GM13976 (cell line): ENCODE results near the gene PEX5L.
"Not testable (repeated sequence)": the region's sequence is repeated elsewhere in the genome, so short reads cannot be mapped to it uniquely, and the experiment has no call there.

Source experiments
- DNase-seq: peaks from one replicate; pipeline ENCODE4 v3.0.0; 2012; ENCODE audit warnings: low spot score
- in situ Hi-C: fragments of 300-500 bp; cut with MboI; formaldehyde crosslinking; loops from one replicate; pipeline ENCODE4 v1.12.0; 2022; ENCODE audit warnings: low sequenced_read_pairs, mixed read lengths, inconsistent platforms; ENCODE audit not compliant: unreplicated experiment
- TF ChIP-seq, protein P1 (sequence below): IDR thresholded peaks from 2 replicates; pipeline ENCODE4 v1.5.1; 2012; ENCODE audit warnings: borderline replicate concordance, mild to moderate bottlenecking; ENCODE audit not compliant: insufficient read depth; ENCODE audit errors: extremely low read depth, missing control alignments, control extremely low read depth

PEX5L gene

DNA sequence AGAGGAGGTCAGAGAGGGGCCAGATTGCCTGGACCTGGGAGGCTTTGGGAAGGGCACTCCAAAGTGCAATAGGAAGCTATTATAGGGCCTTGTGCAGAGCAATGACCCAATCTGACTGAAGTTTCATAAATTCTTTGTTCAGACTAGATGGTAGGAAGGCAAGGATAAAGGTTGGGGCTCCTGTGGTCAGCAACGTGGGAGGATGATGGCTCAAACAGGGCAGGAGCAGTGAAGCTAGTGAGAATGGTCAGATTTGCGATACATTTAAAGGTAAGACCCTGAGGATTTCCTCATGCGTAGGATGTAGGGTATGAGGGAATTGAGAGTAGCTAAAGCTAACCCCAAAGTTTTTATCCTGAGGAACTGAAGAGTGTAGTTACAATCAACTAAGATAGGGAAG lies 244.9 kb downstream of the PEX5L start:
- no peak for DNase-seq
- in situ Hi-C loops, result no loop called here
- TF ChIP-seq, protein P1, sequence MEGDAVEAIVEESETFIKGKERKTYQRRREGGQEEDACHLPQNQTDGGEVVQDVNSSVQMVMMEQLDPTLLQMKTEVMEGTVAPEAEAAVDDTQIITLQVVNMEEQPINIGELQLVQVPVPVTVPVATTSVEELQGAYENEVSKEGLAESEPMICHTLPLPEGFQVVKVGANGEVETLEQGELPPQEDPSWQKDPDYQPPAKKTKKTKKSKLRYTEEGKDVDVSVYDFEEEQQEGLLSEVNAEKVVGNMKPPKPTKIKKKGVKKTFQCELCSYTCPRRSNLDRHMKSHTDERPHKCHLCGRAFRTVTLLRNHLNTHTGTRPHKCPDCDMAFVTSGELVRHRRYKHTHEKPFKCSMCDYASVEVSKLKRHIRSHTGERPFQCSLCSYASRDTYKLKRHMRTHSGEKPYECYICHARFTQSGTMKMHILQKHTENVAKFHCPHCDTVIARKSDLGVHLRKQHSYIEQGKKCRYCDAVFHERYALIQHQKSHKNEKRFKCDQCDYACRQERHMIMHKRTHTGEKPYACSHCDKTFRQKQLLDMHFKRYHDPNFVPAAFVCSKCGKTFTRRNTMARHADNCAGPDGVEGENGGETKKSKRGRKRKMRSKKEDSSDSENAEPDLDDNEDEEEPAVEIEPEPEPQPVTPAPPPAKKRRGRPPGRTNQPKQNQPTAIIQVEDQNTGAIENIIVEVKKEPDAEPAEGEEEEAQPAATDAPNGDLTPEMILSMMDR, result no peak

DNA sequence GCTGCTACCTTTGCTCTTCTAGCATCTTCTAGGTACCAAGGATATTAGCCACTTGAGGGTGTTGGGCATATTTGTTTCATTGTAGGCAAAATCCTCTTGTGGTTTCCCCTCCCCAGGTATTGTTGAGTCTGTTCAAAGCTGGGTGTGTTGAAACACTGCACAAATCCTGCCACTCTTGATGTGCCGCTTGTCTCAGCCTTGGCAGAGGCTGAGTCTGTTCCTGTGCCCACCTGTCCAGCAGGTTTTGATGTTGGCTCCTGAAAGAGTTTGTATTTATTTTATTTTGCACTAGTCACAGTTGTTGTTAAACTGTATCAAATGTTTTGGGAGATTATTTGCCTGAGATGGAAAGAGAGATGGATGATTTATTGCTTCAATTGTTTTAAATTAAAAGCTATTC lies 247.7 kb downstream of the PEX5L start:
- in situ Hi-C loops, result no loop called here
- TF ChIP-seq, protein P1, result no peak
- DNase-seq, result no peak

DNA sequence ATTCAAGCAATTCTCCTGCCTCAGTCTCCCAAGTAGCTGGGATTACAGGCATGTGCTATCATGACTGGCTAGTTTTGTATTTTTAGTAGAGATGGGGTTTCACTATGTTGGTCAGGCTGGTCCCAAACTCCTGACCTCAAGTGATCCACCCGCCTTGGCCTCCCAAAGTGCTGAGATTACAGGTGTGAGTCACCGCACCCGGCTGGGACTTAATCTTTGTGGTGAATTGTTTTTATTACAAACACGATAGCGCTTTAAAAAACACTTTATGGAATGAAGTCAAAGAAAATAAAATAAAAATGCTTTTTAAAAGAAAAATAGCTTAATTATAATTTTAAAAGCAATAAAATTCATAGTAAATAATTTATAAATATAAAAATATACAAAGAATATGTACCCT lies 253.9 kb downstream of the PEX5L start:
- DNase-seq, in situ Hi-C loops: not testable (repeated sequence)

DNA sequence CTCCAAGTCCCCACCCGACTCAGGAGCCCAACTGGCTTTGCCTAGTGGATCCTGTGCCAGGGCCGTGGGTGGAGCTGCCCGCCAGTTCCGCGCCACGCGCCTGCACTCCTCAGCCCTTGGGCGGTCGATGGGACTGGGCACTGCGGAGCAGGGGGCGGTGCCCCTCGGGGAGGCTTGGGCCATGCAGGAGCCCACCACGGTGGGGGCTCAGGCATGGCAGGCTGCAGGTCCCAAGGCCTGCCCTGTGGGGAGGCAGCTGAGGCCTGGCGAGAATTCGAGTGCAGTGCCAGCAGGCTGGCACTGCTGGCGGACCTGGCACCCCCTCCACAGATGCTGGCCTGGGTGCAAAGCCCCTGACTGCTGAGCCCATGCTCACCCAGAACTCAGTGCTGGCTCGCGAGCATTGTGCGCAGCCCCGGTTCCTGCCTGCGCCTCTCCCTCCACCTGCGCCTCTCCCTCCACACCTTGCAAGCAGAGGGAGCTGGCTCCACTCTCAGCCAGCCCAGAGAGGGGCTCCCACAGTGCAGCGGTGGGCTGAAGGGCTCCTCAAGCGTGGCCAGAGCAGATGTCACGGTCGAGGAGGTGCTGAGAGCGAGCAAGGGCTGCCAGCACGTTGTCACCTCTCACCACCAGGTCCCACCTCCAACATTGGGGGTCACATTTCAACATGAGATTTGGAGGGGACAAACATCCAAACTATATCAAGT lies 261.2 kb downstream of the PEX5L start:
- DNase-seq, result no peak
- TF ChIP-seq, protein P1, result no peak
- in situ Hi-C loops, result no loop called here

DNA sequence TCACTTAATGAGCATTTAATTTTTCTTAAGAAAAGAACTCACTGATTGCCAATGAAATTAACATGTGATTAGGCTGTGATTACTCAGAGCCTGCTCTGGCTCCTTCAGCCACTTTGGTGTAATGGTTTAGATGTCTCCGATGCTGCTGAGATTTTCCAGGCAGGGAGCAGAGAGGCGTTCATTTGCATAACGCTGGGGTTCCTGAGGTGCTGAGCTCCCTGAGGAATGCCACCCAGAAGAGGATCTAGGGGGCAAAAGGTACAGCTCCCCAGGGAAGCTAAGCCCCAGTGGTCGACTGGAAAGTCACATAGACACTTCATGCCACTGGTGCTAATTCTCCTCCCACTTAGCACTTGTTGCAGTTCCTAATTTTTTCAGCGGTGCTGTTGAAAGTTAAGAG lies 264.4 kb downstream of the PEX5L start:
- no peak for DNase-seq
- TF ChIP-seq, protein P1, result no peak

DNA sequence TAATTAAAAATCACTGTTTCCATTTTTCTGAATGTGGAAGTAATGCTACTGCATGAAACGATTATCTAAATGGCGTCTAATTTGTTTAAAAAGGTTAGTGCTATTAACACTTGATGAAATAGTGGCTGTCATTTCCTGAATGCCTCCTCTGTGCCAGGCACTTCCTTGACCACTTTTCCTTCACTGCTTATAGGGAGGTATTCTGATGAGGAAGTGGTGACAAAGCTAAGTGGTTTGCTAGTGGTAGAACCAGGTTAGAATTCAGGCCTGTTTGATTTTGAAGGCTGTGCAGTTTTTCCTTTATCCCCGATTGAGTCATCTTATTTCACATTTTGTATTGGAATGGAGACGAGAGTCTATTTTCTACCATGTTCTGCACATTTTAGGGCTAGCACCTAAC lies 264.9 kb downstream of the PEX5L start:
- in situ Hi-C loops, result no loop called here
- no peak for DNase-seq
- TF ChIP-seq, protein P1, result no peak

More for the DNA sequence above, 264.4 kb downstream of the PEX5L start:
- in situ Hi-C loops, result no loop called here

DNA sequence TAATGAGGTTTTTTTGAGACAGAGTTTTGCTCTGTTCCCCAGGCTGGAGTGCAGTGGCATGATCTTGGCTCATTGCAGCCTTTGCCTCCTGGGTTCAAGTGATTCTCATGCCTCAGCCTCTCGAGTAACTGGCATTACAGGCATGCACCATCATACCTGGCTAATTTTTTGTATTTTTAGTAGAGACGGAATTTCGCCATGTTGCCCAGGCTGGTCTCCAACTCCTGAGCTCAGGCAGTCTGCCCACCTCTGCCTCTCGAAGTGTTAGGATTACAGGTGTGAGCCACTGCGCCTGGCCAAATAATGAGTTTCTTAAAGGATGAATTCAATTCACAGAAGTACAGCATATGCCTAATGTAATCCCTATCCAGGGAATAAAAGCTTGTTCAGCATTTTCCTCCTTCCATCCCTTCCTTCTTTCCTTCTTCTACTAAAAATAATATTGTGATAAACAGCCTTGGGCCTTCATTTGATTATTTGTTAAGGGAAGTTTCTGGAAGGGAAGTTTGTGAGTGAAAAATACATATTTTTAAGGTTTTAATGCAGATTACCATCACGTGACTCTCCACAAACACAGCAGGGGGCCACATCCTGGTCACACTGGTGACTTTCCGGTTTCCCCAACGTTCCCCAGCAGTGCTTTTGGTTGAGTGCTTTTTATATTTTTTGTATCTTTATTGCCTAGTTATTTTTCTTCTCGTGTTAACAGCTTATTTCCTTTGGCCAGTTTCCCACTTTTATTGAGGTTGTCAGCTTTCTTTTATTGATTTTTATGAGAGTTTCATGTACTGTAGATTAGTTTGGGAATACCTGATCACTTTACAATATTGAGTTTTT lies 267.1 kb downstream of the PEX5L start:
- DNase-seq, result no peak
- in situ Hi-C loops, result no loop called here
- TF ChIP-seq, protein P1, result no peak
